Stimulated activated CD4-positive, alpha-beta T cell treated with anti-CD3 and anti-CD28 coated beads, Interleukin-12 subunit alpha, Interleukin-12 subunit beta, amount 100 ng/mL, for 48 hours (primary cell): Measurements from ENCODE around the gene GLUL.
"Not testable (repeated sequence)": the region's sequence is repeated elsewhere in the genome, so short reads cannot be mapped to it uniquely, and the experiment has no call there.

Experiments used
- DNase-seq, 3 donors: peaks; one replicate each; pipeline ENCODE4 v3.0.0-alpha.2; 2020; ENCODE audit warnings: low read depth in 2 of 3, low spot score in 1 of 3

The GLUL gene

DNA sequence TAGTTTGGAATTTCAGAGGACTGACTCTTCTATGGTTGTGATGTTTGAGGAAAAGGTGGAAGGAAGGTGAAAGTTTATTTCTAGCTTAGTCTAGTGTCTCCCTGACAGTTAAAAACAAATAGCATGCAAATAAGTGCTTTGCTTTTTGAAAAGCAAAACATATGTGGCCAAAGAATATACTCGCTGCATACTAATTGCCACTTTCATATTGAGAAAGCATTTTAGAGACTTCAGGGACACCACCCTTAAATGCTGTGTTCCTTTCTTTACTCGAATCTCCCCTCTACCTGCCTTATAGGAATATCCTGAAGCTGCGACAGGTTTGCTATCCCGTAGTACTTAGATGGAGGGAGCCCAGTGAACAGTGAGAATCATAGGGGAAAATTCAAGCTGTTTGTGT is 23.2 kb downstream of the GLUL start:
- DNase-seq = no peak

DNA sequence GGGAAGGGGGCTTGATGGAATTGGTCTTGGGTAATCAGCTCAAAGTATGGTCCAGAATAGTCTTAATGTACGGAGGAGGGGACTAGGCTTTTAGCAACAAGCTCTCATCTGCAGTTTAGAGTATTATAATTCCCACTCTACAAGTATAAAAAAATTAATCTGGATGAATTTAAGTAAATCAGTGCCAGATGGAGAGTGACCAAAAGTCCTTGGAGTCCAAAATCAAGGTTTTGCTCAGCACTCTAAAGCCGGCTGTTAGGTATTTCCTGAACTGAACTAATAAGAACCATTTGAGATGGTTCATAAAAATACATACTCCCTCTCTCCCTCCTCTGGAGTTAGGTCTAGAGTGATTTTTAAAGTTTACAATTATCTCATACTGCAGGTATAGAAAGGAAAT is 23.7 kb downstream of the GLUL start:
- no peak for DNase-seq

DNA sequence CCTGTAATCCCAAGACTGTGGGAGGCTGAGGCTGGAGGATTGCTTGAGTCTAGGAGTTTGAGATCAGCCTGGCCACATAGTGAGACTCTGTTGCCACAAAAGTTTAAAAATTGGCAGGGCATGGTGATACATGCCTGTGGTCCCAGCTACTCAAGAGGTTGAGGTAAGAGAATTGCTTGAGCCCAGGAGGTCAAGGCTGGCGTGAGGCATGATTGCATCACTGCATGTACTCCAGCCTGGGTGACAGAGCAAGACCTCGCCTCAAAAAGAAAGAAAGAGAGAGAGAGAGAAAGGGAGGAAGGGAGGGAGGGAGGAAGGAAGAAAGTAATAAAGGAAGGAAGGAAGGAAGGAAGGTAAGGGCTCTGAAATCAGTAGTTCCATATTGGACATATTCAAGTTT is 25.0 kb downstream of the GLUL start:
- no peak for DNase-seq

DNA sequence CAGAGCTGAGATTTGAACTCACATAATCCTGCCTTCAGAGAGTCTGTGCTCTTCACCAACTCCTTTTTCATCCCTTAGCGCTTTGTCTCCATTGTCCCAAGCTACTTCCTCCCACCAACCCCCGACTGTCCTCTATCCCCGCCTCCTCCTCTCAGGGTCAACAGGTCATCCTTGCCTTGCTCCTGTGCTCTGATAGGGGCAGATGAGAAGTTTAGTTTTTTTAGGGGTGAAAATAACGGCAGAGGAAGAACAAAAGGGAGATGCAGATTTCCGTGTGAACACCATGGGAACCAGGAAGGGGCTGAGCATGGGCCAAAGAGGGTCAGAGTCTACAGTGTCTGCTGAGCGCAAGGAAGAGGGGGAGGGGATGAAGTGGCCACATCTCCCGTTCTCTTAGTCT is 31.9 kb downstream of the GLUL start:
- DNase-seq = no peak

DNA sequence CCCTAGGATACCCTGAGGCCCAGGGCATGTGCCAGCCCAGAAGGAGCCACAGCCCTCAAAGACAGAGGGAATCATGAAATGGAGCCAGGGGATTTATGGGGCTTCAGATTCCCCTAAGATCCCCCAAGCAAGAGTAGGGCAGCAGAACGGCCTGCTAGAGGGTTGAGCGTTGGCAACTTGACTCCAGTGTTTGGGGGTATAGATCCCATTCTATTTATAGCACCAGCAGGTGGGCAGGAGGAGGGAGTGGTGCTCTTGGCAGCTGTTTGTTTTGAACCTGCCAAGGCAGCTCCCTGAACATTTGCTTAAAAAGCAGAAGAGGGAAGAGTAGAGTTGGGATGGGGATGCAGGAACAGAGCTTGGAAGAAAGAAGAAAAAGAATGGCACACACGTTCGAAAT is 33.7 kb downstream of the GLUL start:
- DNase-seq = no peak

DNA sequence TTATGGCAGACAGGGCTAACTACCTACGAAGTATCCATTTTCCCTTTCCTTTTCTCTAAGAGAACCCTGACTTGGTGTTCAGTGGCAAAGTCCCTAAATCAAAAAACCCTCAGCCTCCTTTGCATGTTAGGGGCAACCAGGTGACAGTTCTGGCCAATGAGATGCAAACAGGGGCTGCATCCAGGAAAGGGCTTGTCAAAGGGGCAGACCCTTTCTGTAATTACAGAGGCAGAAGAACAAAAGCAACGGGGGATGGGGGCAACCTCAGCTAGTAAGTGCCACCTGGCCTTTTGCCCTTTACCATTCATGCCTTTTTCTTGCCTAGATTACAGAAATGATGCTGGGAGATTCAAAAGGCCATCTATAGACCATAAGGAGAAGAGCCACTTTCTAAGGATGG is 34.4 kb downstream of the GLUL start:
- DNase-seq = no peak

DNA sequence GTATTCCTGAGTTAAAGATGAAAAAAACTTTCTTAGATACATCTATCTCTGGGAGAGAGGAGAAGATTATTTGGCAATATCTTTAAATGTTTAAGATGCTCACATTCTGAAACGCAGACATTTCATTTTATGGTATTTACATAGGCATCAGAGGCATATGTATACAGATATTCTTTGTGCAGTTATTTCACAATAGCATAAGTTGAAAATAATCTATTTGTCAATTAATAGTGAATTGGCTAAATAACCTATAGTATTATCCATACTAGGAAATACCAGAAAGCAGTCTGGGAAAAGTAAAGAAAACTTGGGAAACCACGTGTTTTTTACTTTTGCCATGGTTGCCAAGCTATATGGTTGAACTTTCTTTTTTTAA is 35.9 kb downstream of the GLUL start:
- DNase-seq = no peak

DNA sequence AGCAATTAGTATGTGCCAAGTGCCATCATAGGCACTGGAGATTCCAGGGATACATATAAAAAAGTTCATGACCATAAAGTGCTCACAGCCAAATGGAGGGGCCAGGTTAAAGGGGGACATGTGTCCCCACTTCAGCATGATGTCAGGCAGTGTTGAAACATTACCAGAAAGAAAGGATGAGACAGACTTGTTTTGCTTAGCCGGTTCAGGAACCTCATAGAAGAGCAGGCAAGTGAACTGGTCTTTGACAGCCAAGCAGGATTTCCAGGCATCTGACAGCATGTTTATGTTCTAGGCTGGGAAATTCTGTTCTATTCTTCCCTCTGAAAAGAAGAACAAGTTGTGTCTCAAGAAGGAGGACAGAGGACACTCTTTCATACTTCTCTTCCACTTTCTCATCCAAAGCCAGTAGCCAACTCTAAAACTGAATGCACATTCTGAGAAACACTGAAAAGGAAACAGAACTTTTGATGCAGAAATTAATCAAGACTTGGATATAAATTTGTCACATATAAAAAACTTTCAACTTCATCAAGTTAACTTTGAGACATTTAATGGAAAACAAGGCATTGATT is 39.7 kb downstream of the GLUL start:
- DNase-seq = no peak

DNA sequence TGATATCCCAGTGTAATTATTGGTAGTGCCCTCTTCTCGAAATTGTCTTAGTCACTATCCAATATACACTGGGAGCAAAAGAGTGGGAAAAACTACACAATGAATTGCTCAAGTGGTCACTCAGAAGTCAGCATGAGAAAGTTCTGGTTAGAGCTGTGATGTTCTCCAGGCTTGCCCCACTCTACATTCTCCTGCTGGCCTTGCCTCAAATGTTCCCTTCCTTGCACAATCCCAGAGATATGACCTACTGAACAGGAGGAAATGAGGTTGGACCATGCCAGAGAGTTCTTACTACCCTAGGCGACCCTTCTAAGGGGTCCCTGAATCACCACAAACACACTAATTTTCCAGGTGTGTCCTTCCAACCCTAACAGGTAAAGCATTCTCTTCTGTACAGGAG is 40.8 kb downstream of the GLUL start:
- DNase-seq = no peak

DNA sequence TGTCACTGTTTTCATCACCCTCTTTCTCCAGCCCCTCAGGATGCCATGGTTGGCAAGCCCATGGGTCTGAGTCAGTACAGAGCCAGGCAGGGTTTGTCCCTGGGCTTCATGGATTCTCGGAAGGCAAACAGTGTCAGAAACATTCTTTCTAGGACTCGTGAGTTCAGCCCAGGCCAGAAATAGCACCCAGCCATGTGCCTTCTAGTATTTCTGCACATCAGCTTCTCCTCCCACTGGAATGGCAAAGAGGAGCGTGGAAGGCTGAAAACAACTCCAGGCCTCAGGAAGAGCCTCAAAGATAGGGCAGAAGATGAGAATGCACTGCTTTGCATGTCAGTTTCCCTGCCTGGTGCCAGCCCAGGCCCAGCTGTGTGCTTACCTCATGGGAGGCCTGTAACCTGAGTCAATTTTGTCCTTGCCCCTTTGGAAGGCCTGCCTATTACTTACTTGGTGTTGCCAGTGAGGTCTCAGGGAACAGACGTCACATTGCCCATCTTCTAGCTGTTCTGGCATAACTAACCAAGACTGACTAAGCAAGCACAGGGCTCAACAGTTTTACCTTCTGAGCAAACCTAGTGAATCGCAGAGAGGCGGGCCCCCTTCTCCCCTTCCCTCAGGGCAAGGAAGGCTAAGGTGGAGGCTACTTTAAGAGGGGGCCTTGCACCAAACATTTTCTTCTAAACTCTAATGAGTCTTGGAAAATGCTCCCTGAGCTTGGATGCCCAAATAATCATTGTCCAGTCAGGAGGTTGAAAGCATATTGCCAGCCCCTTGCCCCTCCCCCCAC is 42.4 kb downstream of the GLUL start:
- DNase-seq = no peak

DNA sequence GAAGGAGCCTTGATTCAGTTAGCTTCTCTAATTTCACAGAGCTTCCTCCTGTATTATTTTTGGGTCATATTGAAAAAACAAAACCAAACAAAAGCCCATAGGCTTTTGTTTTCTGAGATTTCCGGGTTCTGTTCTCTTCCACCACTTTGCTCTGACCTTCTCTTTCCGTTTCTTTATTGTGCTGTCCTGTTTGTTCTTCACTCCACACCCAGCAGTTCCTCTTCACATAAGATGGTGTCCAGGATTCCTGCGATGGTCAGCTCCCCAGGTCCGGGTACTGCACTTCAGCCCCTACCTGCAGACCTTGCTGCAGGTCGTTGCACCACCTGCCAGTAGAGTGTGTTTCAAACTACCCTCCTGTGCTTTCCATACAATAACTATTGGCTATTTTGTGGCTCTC is 44.6 kb downstream of the GLUL start:
- no peak for DNase-seq

DNA sequence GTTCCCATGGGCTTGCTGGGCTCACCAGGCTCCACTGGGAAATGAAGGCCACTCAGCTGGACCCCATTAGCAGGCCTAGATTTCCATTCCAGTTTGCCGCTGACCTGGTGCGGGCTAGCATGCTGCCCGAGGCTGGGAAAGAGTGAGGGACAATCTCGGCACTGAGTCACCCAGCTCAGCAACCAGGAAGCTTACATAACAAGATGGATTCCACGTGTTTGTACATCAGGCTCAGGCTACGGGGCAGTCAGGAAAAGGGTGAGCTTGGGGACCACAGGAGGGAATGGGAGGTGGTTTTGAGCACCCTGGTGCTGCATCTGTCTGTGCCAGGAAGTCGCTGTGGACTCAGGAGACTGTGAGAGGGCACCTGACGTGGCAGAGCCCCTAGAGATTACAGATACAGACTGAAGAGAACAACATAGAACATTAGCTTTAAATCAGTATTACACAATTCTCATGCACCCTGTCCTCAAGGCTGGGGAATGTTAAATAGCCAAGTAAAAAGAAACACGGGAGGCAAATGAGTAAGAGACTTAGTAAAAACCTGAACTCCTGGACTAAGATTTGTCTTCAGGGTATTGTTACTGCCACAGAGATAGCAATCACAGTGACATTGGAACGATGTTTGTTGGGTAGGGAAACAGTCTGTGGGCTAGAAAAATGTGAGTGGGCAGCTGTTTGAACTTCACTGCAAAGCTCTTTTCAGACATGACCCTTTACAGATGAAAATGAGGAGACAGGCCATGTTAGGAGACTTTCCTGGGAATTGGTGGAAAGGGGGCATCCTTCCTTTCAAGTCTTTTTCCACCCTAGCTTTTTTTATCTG is 51.1 kb downstream of the GLUL start:
- DNase-seq = no peak

DNA sequence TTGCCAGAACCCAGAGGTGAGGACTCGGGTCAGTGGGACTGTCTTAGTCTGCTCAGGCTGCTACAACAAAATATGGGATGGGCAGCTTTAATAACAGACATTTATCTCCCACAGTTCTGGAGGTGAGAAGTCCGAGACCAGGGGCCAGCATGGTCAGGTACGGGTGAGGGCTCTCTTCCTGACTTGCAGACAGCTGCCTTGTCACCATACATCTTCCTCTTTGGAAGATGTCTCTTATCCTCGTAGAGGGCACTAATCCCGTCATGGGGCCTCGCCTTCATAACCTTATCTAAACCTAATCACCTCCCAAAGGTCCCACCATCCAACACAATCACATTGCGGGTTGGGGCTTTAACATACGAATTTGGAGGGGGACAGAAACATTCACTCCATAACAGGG is 51.9 kb downstream of the GLUL start:
- no peak for DNase-seq

DNA sequence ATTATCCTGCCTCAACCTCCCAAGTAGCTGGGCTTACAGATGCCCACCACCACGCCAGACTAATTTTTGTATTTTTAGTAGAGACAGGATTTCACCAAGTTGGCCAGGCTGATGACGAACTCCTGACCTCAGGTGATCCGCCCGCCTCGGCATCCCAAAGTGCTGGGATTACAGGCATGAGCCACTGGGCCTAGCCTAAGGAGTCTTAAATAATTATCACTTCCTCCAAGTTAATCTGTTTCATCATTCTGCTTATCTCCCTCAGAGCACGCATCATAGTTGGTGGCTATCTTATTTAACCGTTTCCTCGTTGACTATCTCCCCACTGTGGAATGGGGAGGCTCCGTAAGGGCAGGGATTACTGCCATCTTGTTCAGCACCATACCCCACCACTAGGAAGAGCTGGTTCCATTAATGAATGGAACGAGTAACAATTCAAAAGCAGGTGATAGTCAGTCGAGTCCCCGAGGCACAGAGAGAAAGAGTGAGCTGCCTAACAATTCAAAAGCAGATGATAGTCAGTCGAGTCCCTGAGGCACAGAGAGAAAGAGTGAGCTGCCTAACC is 52.7 kb downstream of the GLUL start:
- no peak for DNase-seq

DNA sequence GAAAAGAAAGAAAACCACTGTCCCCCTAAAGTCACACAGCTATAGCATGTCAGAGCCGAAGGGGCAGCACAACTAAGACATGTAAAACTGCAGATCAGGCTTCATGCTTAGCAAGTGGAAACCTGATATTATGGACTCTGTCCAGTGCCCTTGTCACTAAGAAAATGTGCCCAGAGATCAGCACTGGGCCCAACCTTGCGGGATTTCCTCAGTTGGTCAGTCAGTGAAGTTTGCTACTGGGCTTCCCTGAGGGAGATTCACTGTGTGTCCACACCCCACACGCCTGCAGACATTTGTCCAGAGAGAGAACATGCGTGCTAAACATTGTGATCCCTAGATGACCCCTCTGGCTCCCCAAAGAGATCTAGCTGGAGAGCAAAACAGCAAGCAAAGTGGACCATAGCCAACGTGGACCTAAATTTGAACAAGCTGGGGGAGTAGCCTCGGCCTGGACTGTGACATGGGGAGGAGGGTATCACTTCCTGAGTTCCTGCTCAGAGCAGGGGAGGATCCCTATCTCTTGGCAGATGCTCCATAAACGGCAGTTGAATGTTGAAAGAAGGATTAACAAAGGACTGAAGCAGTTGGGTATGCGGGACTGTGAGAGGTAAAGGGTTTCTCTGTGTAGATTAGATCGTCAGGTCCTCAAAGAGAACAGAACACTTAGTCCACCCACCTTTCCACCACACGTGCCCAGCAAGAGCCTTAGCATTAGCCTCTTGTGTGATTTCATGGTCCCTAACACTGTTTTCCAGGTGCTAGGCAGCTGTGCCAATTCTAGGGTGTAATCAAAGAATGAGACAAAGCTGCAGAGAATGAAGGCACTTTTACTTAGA is 53.6 kb downstream of the GLUL start:
- DNase-seq = no peak

DNA sequence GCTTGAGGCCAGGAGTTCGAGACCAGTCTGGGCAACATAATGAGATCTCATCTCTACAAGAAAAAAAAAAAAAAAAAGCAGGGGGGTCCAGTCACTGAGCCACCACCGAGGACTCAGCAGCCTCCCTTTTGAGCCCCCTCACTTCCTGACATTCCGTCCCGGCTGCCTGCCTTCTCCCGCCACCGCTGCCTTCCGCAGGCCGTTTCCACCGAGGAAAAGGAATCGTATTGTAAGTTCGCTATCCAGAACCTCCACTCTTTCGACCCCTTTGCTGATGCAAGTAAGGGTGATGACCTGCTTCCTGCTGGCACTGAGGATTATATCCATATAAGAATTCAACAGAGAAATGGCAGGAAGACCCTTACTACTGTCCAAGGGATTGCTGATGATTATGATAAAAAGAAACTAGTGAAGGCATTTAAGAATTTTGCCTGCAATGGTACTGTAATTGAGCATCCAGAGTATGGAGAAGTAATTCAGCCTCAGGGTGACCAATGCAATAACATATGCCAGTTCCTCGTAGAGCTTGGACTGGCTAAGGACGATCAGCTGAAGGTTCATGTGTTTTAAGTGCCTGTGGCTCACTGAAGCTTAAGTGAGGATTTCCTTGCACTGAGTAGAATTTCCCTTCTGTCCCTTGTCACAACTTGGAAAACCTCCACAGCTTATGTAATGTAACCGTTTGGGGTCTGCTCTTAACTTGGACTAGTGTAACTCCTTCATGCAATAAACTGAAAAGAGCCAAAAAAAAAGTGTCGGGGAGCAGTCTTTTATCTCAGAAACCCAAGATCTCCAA is 55.6 kb downstream of the GLUL start:
- DNase-seq = no peak

DNA sequence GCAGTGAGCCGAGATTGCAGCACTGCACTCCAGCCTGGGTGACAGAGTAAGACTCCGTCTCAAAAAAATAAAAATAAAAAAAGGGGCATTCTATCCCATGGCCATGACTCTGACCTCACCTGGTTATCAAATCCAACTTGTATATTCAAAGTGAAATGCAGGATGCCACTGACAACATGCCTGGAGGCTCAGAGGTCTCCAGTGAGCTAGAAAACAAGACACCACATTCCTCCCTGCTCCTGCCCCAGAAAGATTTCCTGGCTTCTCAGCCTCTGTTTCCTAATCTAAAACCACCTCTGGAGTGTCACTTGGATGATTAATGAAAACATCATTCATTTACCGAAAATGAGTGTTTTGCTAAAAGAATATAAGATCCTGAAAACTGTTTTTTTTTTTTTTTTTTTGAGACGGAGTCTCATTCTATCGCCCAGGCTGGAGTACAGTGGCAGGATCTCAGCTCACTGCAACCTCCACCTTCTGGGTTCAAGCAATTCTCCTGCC is 58.5 kb downstream of the GLUL start:
- DNase-seq = not testable (repeated sequence)

DNA sequence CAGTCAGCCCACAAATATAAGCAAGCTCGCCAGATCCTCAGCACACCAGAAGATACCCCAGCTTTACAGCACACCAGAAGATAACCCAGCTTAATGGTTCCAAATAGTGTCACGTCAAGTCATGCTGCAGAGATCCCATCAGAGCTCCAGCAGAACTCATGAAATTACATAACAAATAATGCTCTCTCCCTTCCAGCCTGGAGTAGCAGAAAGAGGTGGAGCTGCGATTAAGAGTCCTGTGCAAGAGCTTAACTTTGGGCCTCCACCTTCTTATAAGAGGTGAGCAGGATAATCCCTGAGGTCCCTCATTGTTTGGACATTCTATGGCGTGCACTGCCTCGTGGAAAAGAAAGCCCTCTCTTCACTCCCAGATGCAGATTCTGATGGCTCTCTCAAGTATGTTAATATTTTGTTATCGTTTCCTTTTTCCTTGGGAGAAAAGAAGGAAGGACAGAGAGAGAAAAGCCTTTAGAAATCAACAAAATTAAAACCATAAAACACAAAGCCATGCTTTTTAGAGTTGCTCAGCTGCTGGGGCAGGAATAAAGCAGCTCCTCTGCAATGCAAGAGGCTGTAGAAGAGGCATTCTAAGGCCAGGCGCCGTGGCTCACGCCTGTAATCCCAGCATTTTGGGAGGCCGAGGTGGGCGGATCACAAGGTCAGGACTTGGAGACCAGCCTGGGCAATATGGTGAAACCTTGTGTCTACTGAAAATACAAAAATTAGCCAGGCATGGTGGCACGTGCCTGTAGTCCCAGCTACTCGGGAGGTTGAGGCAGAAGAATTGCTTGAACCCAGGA is 59.1 kb downstream of the GLUL start:
- DNase-seq = no peak
